ENCODE results near the gene FHIP1A. TPM values are rescaled to one million over a fixed set of nuclear protein-coding genes. Genes with fewer than 3 reads are reported as not detected.

FHIP1A gene
- total RNA-seq, 1 experiment from 2014 or later, result 0.39 TPM

GRCh38 chr4:151418856-151419255 is 9.9 kb downstream of the FHIP1A start:
- H3K36me3 ChIP-seq (ENCODE audit: control insufficient read depth, insufficient read depth, low read length), result no peaks in the 10 kb centered on the region
- in situ Hi-C loops (cut with HindIII; ENCODE audit: low pct_unique_long_range_greater_than_20kb, low sequenced_read_pairs), result no loop called here
- TF ChIP-seq POLR2AphosphoS5 (IDR thresholded peaks at IDR 0.05; ENCODE audit: low read depth, low read length) (no peak), CTCF (IDR thresholded peaks at IDR 0.05) (no peak)

GRCh38 chr4:151420250-151420807 is 11.4 kb downstream of the FHIP1A start:
- Histone ChIP-seq H3K27me3 (ENCODE audit: control insufficient read depth, insufficient read depth, low read length) (no peaks in the 10 kb centered on the region; the same call in 1 of the 2 replicates), H3K27ac (ENCODE audit: low read length) (no peak overlapping the region)
- TF ChIP-seq REST (IDR thresholded peaks at IDR 0.05; ENCODE audit: insufficient read depth in 1 of 2, low read depth in 2 of 2, low read length in 1 of 2) (no peak), SIN3A (IDR thresholded peaks at IDR 0.05; ENCODE audit: borderline replicate concordance, insufficient read depth, low read depth, low read length) (no peak), CTCF (IDR thresholded peaks at IDR 0.05) (no peak), TCF7L2 (IDR thresholded peaks at IDR 0.05; ENCODE audit: low read depth, low read length) (no peak), POLR2AphosphoS5 (IDR thresholded peaks at IDR 0.05; ENCODE audit: low read depth, low read length) (no peak)

More at GRCh38 chr4:151418856-151419255, 9.9 kb downstream of the FHIP1A start:
- Histone ChIP-seq H3K4me3 (ENCODE audit: low read depth in 2 of 2, low read length in 2 of 2) (no peak overlapping the region), H3K27ac (ENCODE audit: low read length) (no peak overlapping the region), H3K27me3 (ENCODE audit: control insufficient read depth, insufficient read depth, low read length) (no peaks in the 10 kb centered on the region; the same call in 1 of the 2 replicates), H3K9me3 (ENCODE audit: control insufficient read depth, insufficient read depth, low read depth, low read length) (no peaks in the 10 kb centered on the region), H3K4me1 (ENCODE audit: control insufficient read depth, insufficient read depth, low read length) (no peaks in the 10 kb centered on the region)
- ATAC-seq (no peak), DNase-seq (ENCODE audit: low read depth, low spot score) (no peak)
- intact Hi-C loops (cut with micrococcal nuclease; ENCODE audit: unreplicated experiment), result no loop called here
- POLR2A ChIA-PET, result no interaction called here
- CTCF ChIA-PET, result no interaction called here
- no TSS peak for BruUV-seq (replicated peaks)

More at GRCh38 chr4:151420250-151420807, 11.4 kb downstream of the FHIP1A start:
- in situ Hi-C loops (cut with HindIII; ENCODE audit: low pct_unique_long_range_greater_than_20kb, low sequenced_read_pairs), result no loop called here
- Histone ChIP-seq H3K4me3 (ENCODE audit: low read depth in 2 of 2, low read length in 2 of 2) (no peak overlapping the region), H3K9me3 (ENCODE audit: control insufficient read depth, insufficient read depth, low read depth, low read length) (no peaks in the 10 kb centered on the region), H3K36me3 (ENCODE audit: control insufficient read depth, insufficient read depth, low read length) (no peaks in the 10 kb centered on the region), H3K4me1 (ENCODE audit: control insufficient read depth, insufficient read depth, low read length) (no peaks in the 10 kb centered on the region)
- DNase-seq (ENCODE audit: low read depth, low spot score) (no peak), ATAC-seq (no peak)
- BruUV-seq (replicated peaks), result no TSS peak
- CTCF ChIA-PET, result no interaction called here
- POLR2A ChIA-PET, result no interaction called here
- intact Hi-C loops (cut with micrococcal nuclease; ENCODE audit: unreplicated experiment), result no loop called here

Data from Panc1 (cell line).